Stromal cell of bone marrow (primary cell): ENCODE results near the gene RCVRN.
"Not testable (repeated sequence)": the region's sequence is repeated elsewhere in the genome, so short reads cannot be mapped to it uniquely, and the experiment has no call there.

ENCODE experiments used
- DNase-seq: peaks from one replicate; pipeline ENCODE4 v3.0.0-alpha.2; 2012; ENCODE audit warnings: low read depth

Gene RCVRN

GRCh38 chr17:9922012-9922848, 17.2 kb upstream of the RCVRN start:
- DNase-seq, result no peak

GRCh38 chr17:9921216-9921615, 16.1 kb upstream of the RCVRN start:
- DNase-seq, result not testable (repeated sequence)

- no peak for DNase-seq
These were observed 13.8 kb upstream of the RCVRN start for GRCh38 chr17:9918804-9919352.

GRCh38 chr17:9918352-9918751, 13.3 kb upstream of the RCVRN start:
- no peak for DNase-seq

GRCh38 chr17:9917801-9918200, 12.7 kb upstream of the RCVRN start:
- no peak for DNase-seq

- no peak for DNase-seq
These were observed 12.1 kb upstream of the RCVRN start for GRCh38 chr17:9917131-9917530.

- no peak for DNase-seq
These were observed 11.0 kb upstream of the RCVRN start for GRCh38 chr17:9916108-9916507.

GRCh38 chr17:9913476-9913875, 8.4 kb upstream of the RCVRN start:
- DNase-seq, result no peak

GRCh38 chr17:9912121-9913099, 7.3 kb upstream of the RCVRN start:
- DNase-seq, result peak; percentile 14

- DNase-seq, result no peak
These were observed 6.0 kb upstream of the RCVRN start for GRCh38 chr17:9911089-9911488.

GRCh38 chr17:9908649-9909042, 3.6 kb upstream of the RCVRN start:
- no peak for DNase-seq

- no peak for DNase-seq
These were observed 3.0 kb upstream of the RCVRN start for GRCh38 chr17:9907883-9908648.

- no peak for DNase-seq
These were observed 2.1 kb upstream of the RCVRN start for GRCh38 chr17:9907131-9907530.

- no peak for DNase-seq
These were observed 1.5 kb upstream of the RCVRN start for GRCh38 chr17:9906616-9907015.

GRCh38 chr17:9905902-9906301, 831 bp upstream of the RCVRN start:
- no peak for DNase-seq

GRCh38 chr17:9904277-9905077, 594 bp downstream of the RCVRN start:
- DNase-seq, result no peak

GRCh38 chr17:9902120-9902519, 3.0 kb downstream of the RCVRN start:
- DNase-seq, result no peak

GRCh38 chr17:9900784-9901183, 4.3 kb downstream of the RCVRN start:
- DNase-seq, result peak; percentile 8

GRCh38 chr17:9900044-9900594, 5.0 kb downstream of the RCVRN start:
- no peak for DNase-seq

GRCh38 chr17:9899280-9900043, 5.6 kb downstream of the RCVRN start:
- DNase-seq, result no peak
